Adrenal gland (tissue), 5 donors: Measurements from ENCODE around the gene CRYBA4.

Experiments used
- POLR2A ChIP-seq, 2 donors: fragments of 450-650 bp; IDR thresholded peaks; one replicate each; pipeline ENCODE4 v1.6.1; 2017; ENCODE audit warnings: antibody characterized with exemption in 2 of 2, mild to moderate bottlenecking in 2 of 2, moderate library complexity in 1 of 2
- TF ChIP-seq, protein P1 (sequence below), 6 experiments: fragments of 450-650 bp in 4 of 6; fragments of 200-600 bp in 2 of 6; sonication (generic) in 1 of 6; IDR thresholded peaks; 1 replicate in 5 of 6; 2 replicates in 1 of 6; pipeline versions ENCODE4 v1.5.1 to v1.8.0; 2016 to 2021; ENCODE audit warnings: antibody characterized with exemption in 6 of 6, mild to moderate bottlenecking in 2 of 6, moderate library complexity in 1 of 6
- donor health status: DM: no; HTN: no; CAD: no.

DNA sequence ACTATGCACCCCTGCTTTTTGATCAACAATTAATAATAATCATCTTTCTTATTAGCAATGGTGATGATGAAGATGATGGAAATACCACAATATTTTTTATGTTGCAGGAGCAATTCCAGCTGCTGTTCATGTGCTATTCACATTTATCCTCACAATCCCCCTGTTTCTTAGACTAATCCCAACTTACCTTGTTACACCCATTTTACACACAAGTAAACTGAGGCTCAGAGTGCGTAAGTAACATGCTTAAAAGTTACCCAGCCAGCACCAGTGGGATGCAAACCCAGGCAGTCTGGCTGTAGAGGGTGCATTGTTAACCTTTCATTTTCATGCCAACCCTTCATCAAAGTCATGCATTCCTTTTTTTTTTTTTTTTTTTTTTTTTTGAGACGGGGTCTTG, 1.6 kb upstream of the CRYBA4 start:
- TF ChIP-seq, protein P1, sequence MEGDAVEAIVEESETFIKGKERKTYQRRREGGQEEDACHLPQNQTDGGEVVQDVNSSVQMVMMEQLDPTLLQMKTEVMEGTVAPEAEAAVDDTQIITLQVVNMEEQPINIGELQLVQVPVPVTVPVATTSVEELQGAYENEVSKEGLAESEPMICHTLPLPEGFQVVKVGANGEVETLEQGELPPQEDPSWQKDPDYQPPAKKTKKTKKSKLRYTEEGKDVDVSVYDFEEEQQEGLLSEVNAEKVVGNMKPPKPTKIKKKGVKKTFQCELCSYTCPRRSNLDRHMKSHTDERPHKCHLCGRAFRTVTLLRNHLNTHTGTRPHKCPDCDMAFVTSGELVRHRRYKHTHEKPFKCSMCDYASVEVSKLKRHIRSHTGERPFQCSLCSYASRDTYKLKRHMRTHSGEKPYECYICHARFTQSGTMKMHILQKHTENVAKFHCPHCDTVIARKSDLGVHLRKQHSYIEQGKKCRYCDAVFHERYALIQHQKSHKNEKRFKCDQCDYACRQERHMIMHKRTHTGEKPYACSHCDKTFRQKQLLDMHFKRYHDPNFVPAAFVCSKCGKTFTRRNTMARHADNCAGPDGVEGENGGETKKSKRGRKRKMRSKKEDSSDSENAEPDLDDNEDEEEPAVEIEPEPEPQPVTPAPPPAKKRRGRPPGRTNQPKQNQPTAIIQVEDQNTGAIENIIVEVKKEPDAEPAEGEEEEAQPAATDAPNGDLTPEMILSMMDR (IDR thresholded peaks at IDR 0.05) = no peak
- TF ChIP-seq POLR2A (IDR thresholded peaks at IDR 0.05) = no peak
